Measurements from ENCODE around the gene MAPKAP1.
A peak's percentile ranks its signal among the peaks of the same experiment; 100 is the strongest.
"Not testable (repeated sequence)": the region's sequence is repeated elsewhere in the genome, so short reads cannot be mapped to it uniquely, and the experiment has no call there.

The MAPKAP1 gene

GRCh38 chr9:125594223-125594610, 112.8 kb downstream of the MAPKAP1 start:
- peaks cover 22% of the 10 kb centered on the region for H3K36me3 Mint-ChIP-seq (ENCODE audit: low read depth)
- no peaks in the 10 kb centered on the region for H3K9me3 Mint-ChIP-seq
- no peak overlapping the region for H3K27ac Mint-ChIP-seq
- H3K4me1 Mint-ChIP-seq (ENCODE audit: low read depth), result peaks cover 32% of the 10 kb centered on the region
- H3K4me3 Mint-ChIP-seq, result no peak overlapping the region
- H3K27me3 Mint-ChIP-seq, result no peaks in the 10 kb centered on the region

DNA sequence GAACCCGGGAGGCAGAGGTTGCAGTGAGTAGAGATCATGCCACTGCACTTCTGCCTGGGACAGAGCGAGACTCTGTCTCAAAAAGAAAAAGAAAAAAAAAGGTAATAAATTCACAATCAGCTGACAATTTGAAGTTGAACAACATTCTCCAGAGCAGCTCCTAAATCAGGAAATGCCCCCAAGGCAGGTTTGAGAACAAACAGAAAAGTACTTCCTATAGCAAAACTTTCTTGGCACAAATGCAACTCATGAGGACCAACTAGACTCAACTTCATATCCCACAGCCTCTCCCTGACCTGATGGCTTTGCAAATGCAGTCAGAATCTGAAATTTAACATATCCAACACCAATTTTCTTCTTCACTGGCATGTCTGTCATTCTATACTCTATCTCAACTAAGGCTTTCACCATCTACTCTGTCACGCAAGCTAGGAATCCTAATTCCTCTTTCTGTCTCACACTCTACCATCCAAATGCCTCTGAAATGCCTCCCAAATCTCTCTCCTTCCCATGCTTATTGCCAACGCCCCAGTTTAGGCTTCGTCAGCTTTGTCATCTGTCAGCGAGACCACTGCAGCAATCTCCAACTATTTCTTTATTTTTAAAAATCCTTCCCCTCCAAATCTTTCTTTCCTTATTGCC, 113.3 kb downstream of the MAPKAP1 start:
- H3K4me3 Mint-ChIP-seq, result no peak overlapping the region
- H3K27ac Mint-ChIP-seq, result peak overlapping the region; percentile 36
- H3K9me3 Mint-ChIP-seq, result no peaks in the 10 kb centered on the region
- H3K27me3 Mint-ChIP-seq, result no peaks in the 10 kb centered on the region
- H3K4me1 Mint-ChIP-seq (ENCODE audit: low read depth), result peaks cover 34% of the 10 kb centered on the region
- peaks cover 21% of the 10 kb centered on the region for H3K36me3 Mint-ChIP-seq (ENCODE audit: low read depth)

GRCh38 chr9:125591888-125592287, 115.1 kb downstream of the MAPKAP1 start:
- Mint-ChIP-seq H3K27me3 (no peaks in the 10 kb centered on the region), H3K4me1 (ENCODE audit: low read depth) (peaks cover 50% of the 10 kb centered on the region), H3K4me3 (no peak overlapping the region), H3K36me3 (ENCODE audit: low read depth) (peaks cover 21% of the 10 kb centered on the region), H3K27ac (no peak overlapping the region), H3K9me3 (no peaks in the 10 kb centered on the region)

- Mint-ChIP-seq H3K27me3 (no peaks in the 10 kb centered on the region), H3K27ac (no peak overlapping the region), H3K4me3 (no peak overlapping the region), H3K36me3 (ENCODE audit: low read depth) (peaks cover 25% of the 10 kb centered on the region), H3K4me1 (ENCODE audit: low read depth) (peaks cover 53% of the 10 kb centered on the region), H3K9me3 (no peaks in the 10 kb centered on the region)
Observed at GRCh38 chr9:125591245-125591644, 115.8 kb downstream of the MAPKAP1 start.

DNA sequence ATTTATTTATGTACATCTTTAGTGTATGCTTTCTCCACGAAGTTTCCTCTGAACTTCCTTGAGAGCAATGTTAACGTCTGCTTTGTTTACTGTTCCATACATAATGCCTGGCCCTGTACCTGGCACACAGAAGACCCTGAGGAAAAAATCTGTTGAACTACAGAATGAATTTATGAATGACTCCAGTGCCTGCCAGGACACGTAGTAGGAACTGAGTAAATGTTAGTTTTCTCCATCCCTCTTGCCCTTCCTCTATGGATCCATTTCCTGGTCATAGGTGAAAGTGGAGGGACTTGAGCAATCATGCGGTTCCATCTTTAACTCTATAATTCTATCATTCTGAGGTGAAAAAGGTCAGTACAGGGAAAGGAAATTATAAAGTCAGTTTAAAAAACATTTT, 117.7 kb downstream of the MAPKAP1 start:
- Mint-ChIP-seq H3K27ac (no peak overlapping the region), H3K4me1 (ENCODE audit: low read depth) (peaks cover 43% of the 10 kb centered on the region), H3K36me3 (ENCODE audit: low read depth) (peaks cover 31% of the 10 kb centered on the region), H3K27me3 (no peaks in the 10 kb centered on the region), H3K9me3 (no peaks in the 10 kb centered on the region), H3K4me3 (no peak overlapping the region)

- H3K4me3 Mint-ChIP-seq, result no peak overlapping the region
Observed at GRCh38 chr9:125587819-125588460, 119.1 kb downstream of the MAPKAP1 start.

DNA sequence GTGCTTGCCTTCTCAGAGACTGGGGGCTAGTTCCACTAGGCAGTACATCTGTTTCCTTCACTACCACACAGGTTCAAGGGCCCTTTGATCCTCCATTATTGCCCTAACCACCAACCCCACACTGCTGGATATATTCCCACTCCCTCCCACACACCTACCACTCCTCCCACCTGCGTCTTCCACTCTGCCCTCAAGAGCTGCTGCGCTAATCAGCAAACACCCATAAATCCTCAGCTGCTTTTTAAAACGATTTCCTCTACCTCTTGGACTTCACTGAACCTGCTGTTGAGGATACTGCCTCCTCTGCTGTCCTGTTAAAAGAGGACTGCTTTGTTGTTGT, 120.9 kb downstream of the MAPKAP1 start:
- Mint-ChIP-seq H3K27ac (peak overlapping the region; percentile 19), H3K4me1 (ENCODE audit: low read depth) (peaks cover 34% of the 10 kb centered on the region), H3K4me3 (no peak overlapping the region), H3K36me3 (ENCODE audit: low read depth) (peaks cover 52% of the 10 kb centered on the region), H3K27me3 (no peaks in the 10 kb centered on the region), H3K9me3 (peaks cover 4% of the 10 kb centered on the region)

More at GRCh38 chr9:125587819-125588460, 119.1 kb downstream of the MAPKAP1 start:
- Mint-ChIP-seq H3K27me3 (no peaks in the 10 kb centered on the region), H3K27ac (peak overlapping the region; percentile 3), H3K4me1 (ENCODE audit: low read depth) (peaks cover 35% of the 10 kb centered on the region), H3K36me3 (ENCODE audit: low read depth) (peaks cover 35% of the 10 kb centered on the region), H3K9me3 (no peaks in the 10 kb centered on the region)

- no peak overlapping the region for H3K4me3 Mint-ChIP-seq
- H3K9me3 Mint-ChIP-seq, result peaks cover 4% of the 10 kb centered on the region
- peaks cover 58% of the 10 kb centered on the region for H3K36me3 Mint-ChIP-seq (ENCODE audit: low read depth)
- H3K4me1 Mint-ChIP-seq (ENCODE audit: low read depth), result peaks cover 32% of the 10 kb centered on the region
- H3K27me3 Mint-ChIP-seq, result no peaks in the 10 kb centered on the region
- H3K27ac Mint-ChIP-seq, result no peak overlapping the region
Observed at GRCh38 chr9:125585503-125586171, 121.4 kb downstream of the MAPKAP1 start.

DNA sequence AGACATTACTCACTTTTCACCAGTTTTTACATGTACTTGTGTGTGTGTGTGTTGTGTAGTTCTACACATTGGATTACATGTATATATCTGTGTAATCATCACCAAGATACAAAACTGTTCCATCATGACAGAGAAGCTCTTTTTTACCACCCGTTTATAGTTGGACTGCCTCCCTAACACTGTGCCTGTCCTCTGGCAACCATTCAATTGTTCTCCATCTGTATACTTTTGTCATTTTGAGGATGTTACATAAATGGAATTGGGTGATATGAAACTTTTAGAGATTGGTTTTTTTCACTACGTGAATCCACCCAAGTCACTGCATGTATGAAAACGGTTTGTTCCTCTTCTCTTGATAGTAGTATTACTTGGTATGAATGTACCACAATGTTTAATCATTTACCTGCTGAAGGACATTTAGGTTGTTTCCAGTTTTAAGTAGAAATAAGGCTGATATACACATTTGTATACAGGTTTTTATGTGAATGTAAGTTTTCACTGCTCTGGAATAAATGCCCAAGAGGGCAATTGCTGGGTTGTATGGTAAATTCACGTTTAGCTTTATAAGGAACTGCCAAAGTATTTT, 126.2 kb downstream of the MAPKAP1 start:
- Mint-ChIP-seq H3K4me1 (ENCODE audit: low read depth) (no peaks in the 10 kb centered on the region), H3K9me3 (peaks cover 8% of the 10 kb centered on the region), H3K27me3 (no peaks in the 10 kb centered on the region), H3K27ac (no peak overlapping the region), H3K4me3 (no peak overlapping the region), H3K36me3 (ENCODE audit: low read depth) (peaks cover 73% of the 10 kb centered on the region)

GRCh38 chr9:125579030-125579932, 127.7 kb downstream of the MAPKAP1 start:
- Mint-ChIP-seq H3K9me3 (peaks cover 10% of the 10 kb centered on the region), H3K27ac (peak overlapping the region; percentile 53), H3K36me3 (ENCODE audit: low read depth) (peaks cover 75% of the 10 kb centered on the region), H3K4me1 (ENCODE audit: low read depth) (no peaks in the 10 kb centered on the region), H3K27me3 (no peaks in the 10 kb centered on the region), H3K4me3 (no peak overlapping the region)

DNA sequence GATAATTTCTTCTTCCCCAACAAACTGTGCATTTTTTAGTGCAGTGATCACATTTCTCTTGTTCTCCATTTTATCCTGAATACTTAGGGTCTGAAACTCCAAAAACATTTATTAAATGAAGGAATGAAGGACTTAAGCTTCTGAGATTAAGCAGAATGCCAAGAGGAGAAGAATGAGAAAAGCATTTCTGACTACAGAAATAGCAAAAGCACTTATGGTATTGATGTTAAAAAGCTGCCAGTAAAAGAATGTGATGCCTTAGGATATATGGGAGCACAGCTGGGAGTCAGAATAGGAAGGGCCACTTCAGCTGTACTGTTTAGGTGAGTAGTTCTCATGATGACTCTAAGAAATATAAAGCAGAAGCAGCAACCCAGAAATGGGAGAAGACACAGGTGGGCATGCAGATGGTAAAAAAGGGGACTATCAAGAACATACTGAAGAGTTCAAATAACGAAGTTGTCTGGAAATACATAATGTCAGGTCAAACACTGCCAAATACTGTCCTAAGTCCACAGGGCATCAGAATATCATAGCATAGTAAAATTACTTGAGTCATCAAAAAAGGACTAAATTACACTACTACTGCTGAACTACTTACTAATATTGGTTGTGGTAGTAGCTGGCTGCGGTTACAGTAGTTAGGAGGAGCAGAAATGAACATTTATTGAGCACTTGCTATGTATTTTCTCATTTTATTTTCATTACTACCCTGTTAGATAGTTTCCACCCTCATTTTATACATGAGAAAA, 132.7 kb downstream of the MAPKAP1 start:
- Mint-ChIP-seq H3K36me3 (ENCODE audit: low read depth) (peaks cover 64% of the 10 kb centered on the region), H3K4me3 (no peak overlapping the region), H3K27ac (no peak overlapping the region), H3K27me3 (no peaks in the 10 kb centered on the region), H3K4me1 (ENCODE audit: low read depth) (no peaks in the 10 kb centered on the region), H3K9me3 (peaks cover 26% of the 10 kb centered on the region)

GRCh38 chr9:125572461-125572860, 134.5 kb downstream of the MAPKAP1 start:
- peaks cover 22% of the 10 kb centered on the region for H3K9me3 Mint-ChIP-seq
- not testable (repeated sequence) for H3K4me3 Mint-ChIP-seq; H3K4me1 Mint-ChIP-seq (ENCODE audit: low read depth); H3K27me3 Mint-ChIP-seq; H3K27ac Mint-ChIP-seq
- H3K36me3 Mint-ChIP-seq (ENCODE audit: low read depth), result peaks cover 63% of the 10 kb centered on the region

- not testable (repeated sequence) for H3K27ac Mint-ChIP-seq; H3K4me1 Mint-ChIP-seq (ENCODE audit: low read depth); H3K4me3 Mint-ChIP-seq; H3K27me3 Mint-ChIP-seq
- Mint-ChIP-seq H3K9me3 (peaks cover 22% of the 10 kb centered on the region), H3K36me3 (ENCODE audit: low read depth) (peaks cover 65% of the 10 kb centered on the region)
Observed at GRCh38 chr9:125571824-125572223, 135.2 kb downstream of the MAPKAP1 start.

DNA sequence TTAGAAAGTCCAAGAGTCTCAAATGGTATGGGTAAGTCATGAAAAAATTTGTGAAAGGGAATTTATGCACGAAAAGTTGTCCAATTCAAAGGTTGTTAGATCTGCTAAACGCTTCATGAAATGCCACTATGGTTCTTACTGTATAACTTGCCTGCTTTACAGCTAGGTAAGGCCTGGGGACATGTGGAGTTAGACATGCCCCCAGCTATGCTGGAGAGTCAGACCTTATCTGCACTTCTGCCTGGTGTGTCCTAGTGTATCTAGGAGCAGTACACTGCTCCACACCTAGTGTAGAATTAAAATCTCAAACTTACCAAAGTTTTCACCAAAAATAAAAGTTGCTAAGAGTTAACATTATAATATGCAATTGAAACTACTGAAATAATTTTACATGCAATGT, 136.8 kb downstream of the MAPKAP1 start:
- peaks cover 22% of the 10 kb centered on the region for H3K9me3 Mint-ChIP-seq
- H3K27ac Mint-ChIP-seq, result no peak overlapping the region
- H3K4me3 Mint-ChIP-seq, result no peak overlapping the region
- H3K36me3 Mint-ChIP-seq (ENCODE audit: low read depth), result peaks cover 59% of the 10 kb centered on the region
- H3K27me3 Mint-ChIP-seq, result no peaks in the 10 kb centered on the region
- H3K4me1 Mint-ChIP-seq (ENCODE audit: low read depth), result peaks cover 14% of the 10 kb centered on the region

All from stimulated activated naive CD8-positive, alpha-beta T cell treated with anti-CD3 and anti-CD28 coated beads, Interleukin-15, Interleukin-2, amounts not matched to agents 100 ng/mL and 50 ng/mL, for 24 hours (primary cell).